A549 (cell line): Measurements from ENCODE around the gene MBNL2. TPM values are rescaled to one million over a fixed set of nuclear protein-coding genes. Genes with fewer than 3 reads are reported as not detected.

Experiments
- ATAC-seq, 2 experiments: fragments of 200-7000 bp in 1 of 2; fragments of >200 bp in 1 of 2; cut with Nextera tagmentation in 1 of 2; cut with Tn5 transposase in 1 of 2; 3 replicates each; pipeline versions ENCODE4 v1.8.0 to v1.9.1; 2018 to 2020; ENCODE audit warnings: mild to moderate bottlenecking in 1 of 2, moderate library complexity in 1 of 2
- CTCF ChIA-PET: fragments of 300-600 bp; sonication (Branson Sonifier 250); formaldehyde crosslinking; extraction: SDS; loops from one replicate; lab custom pipeline; 2021; ENCODE audit warnings: antibody characterized with exemption, inconsistent platforms; lab: Yijun Ruan, JAX
- POLR2A ChIA-PET: fragments of 350-600 bp; formaldehyde crosslinking; extraction: SDS; loops from one replicate; lab custom pipeline; 2021; ENCODE audit warnings: antibody characterized with exemption, inconsistent platforms; lab: Yijun Ruan, JAX
- DNase-seq, 2 experiments: peaks; one replicate each; pipeline versions ENCODE4 v3.0.0 to v3.0.0-alpha.2; 2011 to 2016; ENCODE audit warnings: low read depth in 1 of 2, low spot score in 1 of 2
- FAIRE-seq: peaks from 2 replicates; lab custom pipeline; 2011; peaks lifted over from hg19 to GRCh38; lab: Jason Lieb, UNC
- H3K27ac ChIP-seq, 2 experiments: fragments of >200 bp; sonication (Bioruptor Twin); formaldehyde crosslinking; 3 replicates each; pipeline ENCODE4 v1.5.1; 2016 to 2017
- H3K4me1 ChIP-seq: fragments of >200 bp; sonication (Bioruptor Twin); formaldehyde crosslinking; 3 replicates; pipeline ENCODE4 v1.6.1; 2016
- H3K4me2 ChIP-seq: fragments of >200 bp; sonication (Bioruptor Twin); formaldehyde crosslinking; 3 replicates; pipeline ENCODE4 v1.6.1; 2016
- H3K4me3 ChIP-seq: fragments of >200 bp; sonication (Bioruptor Twin); formaldehyde crosslinking; 3 replicates; pipeline ENCODE4 v1.5.1; 2016
- H3K9me3 ChIP-seq: fragments of >200 bp; sonication (Bioruptor Twin); formaldehyde crosslinking; 3 replicates; pipeline ENCODE4 v1.6.1; 2016
- CBX2 ChIP-seq: fragments of 200-600 bp; sonication (generic); IDR thresholded peaks from 2 replicates; pipeline ENCODE4 v1.6.1; 2016; ENCODE audit warnings: low read depth, mild to moderate bottlenecking, borderline replicate concordance
- CBX8 ChIP-seq: fragments of 200-600 bp; sonication (generic); IDR thresholded peaks from 2 replicates; pipeline ENCODE4 v1.6.1; 2016
- CEBPB ChIP-seq, 2 experiments: fragments of >200 bp in 1 of 2; sonication (Bioruptor Twin) in 1 of 2; formaldehyde crosslinking in 1 of 2; IDR thresholded peaks; 2 replicates each; pipeline ENCODE4 v1.6.1; 2012 to 2016
- CHD2 ChIP-seq: fragments of 150-350 bp; IDR thresholded peaks from 2 replicates; pipeline ENCODE4 v1.6.1; 2014; ENCODE audit warnings: low read length; ENCODE audit not compliant: partially characterized antibody
- CHD4 ChIP-seq: fragments of 200-600 bp; sonication (generic); IDR thresholded peaks from 2 replicates; pipeline ENCODE4 v1.6.1; 2016; ENCODE audit warnings: antibody characterized with exemption, mild to moderate bottlenecking, borderline replicate concordance
- E2F6 ChIP-seq: IDR thresholded peaks from 2 replicates; pipeline ENCODE4 v1.6.1; 2012; ENCODE audit warnings: low read depth, borderline replicate concordance
- EHF ChIP-seq: fragments of 250-450 bp; sonication (Bioruptor Pico); IDR thresholded peaks from 2 replicates; pipeline ENCODE4 v1.5.0; 2020; ENCODE audit warnings: mild to moderate bottlenecking
- EP300 ChIP-seq, 2 experiments: fragments of >200 bp; sonication (Bioruptor Twin); formaldehyde crosslinking; IDR thresholded peaks; 2 replicates in 1 of 2; 3 replicates in 1 of 2; pipeline ENCODE4 v1.6.1; 2016 to 2017
- ESRRA ChIP-seq: fragments of 150-350 bp; IDR thresholded peaks from 2 replicates; pipeline ENCODE4 v1.6.1; 2014; ENCODE audit warnings: mild to moderate bottlenecking, low read length, borderline replicate concordance
- FOXS1 ChIP-seq: fragments of 250-450 bp; sonication (Bioruptor Pico); IDR thresholded peaks from 2 replicates; pipeline ENCODE4 v1.5.0; 2020; ENCODE audit warnings: mild to moderate bottlenecking, moderate library complexity
- GATA3 ChIP-seq: IDR thresholded peaks from 2 replicates; pipeline ENCODE4 v1.6.1; 2012; ENCODE audit warnings: borderline replicate concordance
- HDAC2 ChIP-seq: fragments of 200-600 bp; sonication (generic); IDR thresholded peaks from 2 replicates; pipeline ENCODE4 v1.6.1; 2016
- HEYL ChIP-seq: fragments of 250-450 bp; sonication (Bioruptor Pico); IDR thresholded peaks from 2 replicates; pipeline ENCODE4 v1.8.0; 2021; ENCODE audit warnings: mild to moderate bottlenecking, moderate library complexity
- HOXB5 ChIP-seq: fragments of 250-450 bp; sonication (Bioruptor Pico); IDR thresholded peaks from 2 replicates; pipeline ENCODE4 v1.5.0; 2020; ENCODE audit warnings: mild to moderate bottlenecking, moderate library complexity
- KDM1A ChIP-seq: fragments of 200-600 bp; sonication (generic); IDR thresholded peaks from 2 replicates; pipeline ENCODE4 v1.6.1; 2016; ENCODE audit warnings: low read depth, mild to moderate bottlenecking
- MAX ChIP-seq: IDR thresholded peaks from 2 replicates; pipeline ENCODE4 v1.6.1; 2012
- NPAS2 ChIP-seq: fragments of 250-450 bp; sonication (Bioruptor Pico); IDR thresholded peaks from 2 replicates; pipeline ENCODE4 v1.8.0; 2022; ENCODE audit warnings: mild to moderate bottlenecking, moderate library complexity, borderline replicate concordance
- RCOR1 ChIP-seq: fragments of 150-350 bp; IDR thresholded peaks from 2 replicates; pipeline ENCODE4 v1.6.1; 2014; ENCODE audit warnings: antibody characterized with exemption, low read length, low read depth
- RNF2 ChIP-seq: fragments of 200-600 bp; sonication (generic); IDR thresholded peaks from 2 replicates; pipeline ENCODE4 v1.6.1; 2016; ENCODE audit warnings: low read depth, mild to moderate bottlenecking, antibody characterized with exemption, moderate library complexity, borderline replicate concordance
- SREBF2 ChIP-seq: fragments of 450-650 bp; IDR thresholded peaks from 2 replicates; pipeline ENCODE4 v1.6.1; 2014; ENCODE audit warnings: mild to moderate bottlenecking, moderate library complexity
- TFCP2L1 ChIP-seq: fragments of 250-450 bp; sonication (Bioruptor Pico); IDR thresholded peaks from 2 replicates; pipeline ENCODE4 v1.5.0; 2021; ENCODE audit warnings: mild to moderate bottlenecking
- TP53 ChIP-seq: fragments of 250-450 bp; sonication (Bioruptor Pico); IDR thresholded peaks from 2 replicates; pipeline ENCODE4 v1.5.0; 2021; ENCODE audit warnings: mild to moderate bottlenecking, moderate library complexity
- USF2 ChIP-seq: fragments of 450-650 bp; IDR thresholded peaks from 2 replicates; pipeline ENCODE4 v1.6.1; 2014; ENCODE audit warnings: antibody characterized with exemption
- ZSCAN20 ChIP-seq: fragments of 250-450 bp; sonication (Bioruptor Pico); IDR thresholded peaks from 2 replicates; pipeline ENCODE4 v1.8.0; 2022; ENCODE audit warnings: mild to moderate bottlenecking, moderate library complexity
- WGBS: methylation state at CpG from one replicate; pipeline ENCODE4 v1.1.6; 2017; ENCODE audit errors: missing lambda C conversion rate; 5-methylcytosine and 5-hydroxymethylcytosine counted together
- polyA plus RNA-seq, 4 experiments: library from polyadenylated mRNA; depleted of rRNA in 3 of 4; stranded (reverse); fragments of >200 nt; fragmentation: RNase III in 1 of 4; extraction: RNeasy Plus Mini Kit Qiagen cat#74134 plus additional on column Dnase treatment in 1 of 4; gene quantifications; 2 replicates in 3 of 4; 3 replicates in 1 of 4; pipeline ENCODE4 v1.2.3, GENCODE V29; 2011 to 2017
- TF ChIP-seq, protein P1 (sequence below): fragments of >200 bp; sonication (Bioruptor Twin); formaldehyde crosslinking; IDR thresholded peaks from 3 replicates; pipeline ENCODE4 v1.6.1; 2016
- TF ChIP-seq, protein P2 (sequence below): fragments of >200 bp; sonication (Bioruptor Twin); formaldehyde crosslinking; IDR thresholded peaks from 3 replicates; pipeline ENCODE4 v1.5.1; 2016
- TF ChIP-seq, protein P3 (sequence below): fragments of 250-450 bp; sonication (Bioruptor Pico); IDR thresholded peaks from 2 replicates; pipeline ENCODE4 v1.5.0; 2020; ENCODE audit warnings: low read depth, mild to moderate bottlenecking, moderate library complexity

Gene MBNL2
- polyA plus RNA-seq, 2 of the 4 experiments (the other 2 are of a cell fraction), result 18.7 to 20.6 TPM

DNA sequence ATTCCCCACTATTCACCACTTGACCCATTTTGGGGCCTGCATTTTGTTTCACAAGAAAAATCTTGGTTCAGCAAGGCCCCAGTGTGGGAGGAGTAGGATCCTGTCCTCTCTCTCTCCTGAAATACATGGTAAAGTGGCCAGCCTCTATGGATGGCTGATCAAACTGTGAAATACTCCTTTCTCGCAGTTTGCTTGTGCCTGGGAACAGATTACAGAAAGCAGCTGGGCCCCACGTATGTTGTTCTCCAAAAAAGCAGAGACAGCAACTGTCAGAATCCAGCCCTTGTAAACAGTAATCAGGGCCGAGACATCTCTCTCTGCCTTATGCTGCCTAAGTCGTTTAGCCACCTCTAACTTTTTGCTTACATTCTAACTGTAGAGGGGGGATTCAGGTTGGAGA, 150.8 kb downstream of the MBNL2 start:
- no peak overlapping the region for H3K4me3 ChIP-seq
- H3K9me3 ChIP-seq, result no peaks in the 10 kb centered on the region
- no peak for ATAC-seq
- peaks cover 6% of the 10 kb centered on the region; the same call in 2 of the 3 replicates for H3K4me1 ChIP-seq
- ChIA-PET CTCF (no interaction called here), POLR2A (no interaction called here)
- H3K27ac ChIP-seq, result no peak overlapping the region
- TF ChIP-seq TFCP2L1 (CRISPR knock-in tag) (no peak), HEYL (CRISPR knock-in tag) (no peak), RNF2 (no peak), USF2 (no peak), CHD2 (no peak), KDM1A (no peak), HDAC2 (no peak), SREBF2 (no peak), TP53 (CRISPR knock-in tag) (no peak), ZSCAN20 (CRISPR knock-in tag) (no peak), GATA3 (no peak), ESRRA (no peak), CBX8 (no peak)
- FAIRE-seq, result no peak
- WGBS, result 80% methylated on average over 4 of the region's 4 CpGs
- DNase-seq, result no peak
- H3K4me2 ChIP-seq, result no peak overlapping the region

DNA sequence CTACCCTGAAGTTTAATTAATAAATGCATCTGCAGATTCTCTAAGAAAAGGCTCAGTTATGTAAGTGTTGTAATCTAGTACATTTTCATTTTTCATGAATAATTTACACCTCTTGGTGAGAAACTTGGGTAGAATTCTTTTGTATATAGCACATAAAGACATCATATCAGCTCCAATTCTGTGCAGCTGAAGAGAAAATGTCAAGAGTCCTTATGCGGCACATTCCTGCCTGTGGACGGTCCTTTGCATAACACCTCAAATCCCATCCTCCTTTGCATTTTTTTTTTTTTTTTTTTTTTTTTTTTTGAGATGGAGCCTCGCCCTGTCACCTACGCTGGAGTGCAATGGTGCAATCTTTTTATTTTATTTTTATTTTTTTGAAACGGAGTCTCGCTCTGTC, 151.7 kb downstream of the MBNL2 start:
- Histone ChIP-seq H3K4me1 (0 out of 3 replicates have a peak, but pooled peaks cover 1% of the 10 kb centered on the region), H3K27ac (no peak overlapping the region), H3K4me3 (no peak overlapping the region), H3K9me3 (no peaks in the 10 kb centered on the region), H3K4me2 (no peak overlapping the region)
- DNase-seq (no peak), ATAC-seq (no peak), FAIRE-seq (no peak)
- POLR2A ChIA-PET, result no interaction called here
- TF ChIP-seq, protein P1, sequence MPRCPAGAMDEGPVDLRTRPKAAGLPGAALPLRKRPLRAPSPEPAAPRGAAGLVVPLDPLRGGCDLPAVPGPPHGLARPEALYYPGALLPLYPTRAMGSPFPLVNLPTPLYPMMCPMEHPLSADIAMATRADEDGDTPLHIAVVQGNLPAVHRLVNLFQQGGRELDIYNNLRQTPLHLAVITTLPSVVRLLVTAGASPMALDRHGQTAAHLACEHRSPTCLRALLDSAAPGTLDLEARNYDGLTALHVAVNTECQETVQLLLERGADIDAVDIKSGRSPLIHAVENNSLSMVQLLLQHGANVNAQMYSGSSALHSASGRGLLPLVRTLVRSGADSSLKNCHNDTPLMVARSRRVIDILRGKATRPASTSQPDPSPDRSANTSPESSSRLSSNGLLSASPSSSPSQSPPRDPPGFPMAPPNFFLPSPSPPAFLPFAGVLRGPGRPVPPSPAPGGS, result no peak
- no peak for TF ChIP-seq E2F6
- TF ChIP-seq CBX2, result no peak
- TF ChIP-seq, protein P2, sequence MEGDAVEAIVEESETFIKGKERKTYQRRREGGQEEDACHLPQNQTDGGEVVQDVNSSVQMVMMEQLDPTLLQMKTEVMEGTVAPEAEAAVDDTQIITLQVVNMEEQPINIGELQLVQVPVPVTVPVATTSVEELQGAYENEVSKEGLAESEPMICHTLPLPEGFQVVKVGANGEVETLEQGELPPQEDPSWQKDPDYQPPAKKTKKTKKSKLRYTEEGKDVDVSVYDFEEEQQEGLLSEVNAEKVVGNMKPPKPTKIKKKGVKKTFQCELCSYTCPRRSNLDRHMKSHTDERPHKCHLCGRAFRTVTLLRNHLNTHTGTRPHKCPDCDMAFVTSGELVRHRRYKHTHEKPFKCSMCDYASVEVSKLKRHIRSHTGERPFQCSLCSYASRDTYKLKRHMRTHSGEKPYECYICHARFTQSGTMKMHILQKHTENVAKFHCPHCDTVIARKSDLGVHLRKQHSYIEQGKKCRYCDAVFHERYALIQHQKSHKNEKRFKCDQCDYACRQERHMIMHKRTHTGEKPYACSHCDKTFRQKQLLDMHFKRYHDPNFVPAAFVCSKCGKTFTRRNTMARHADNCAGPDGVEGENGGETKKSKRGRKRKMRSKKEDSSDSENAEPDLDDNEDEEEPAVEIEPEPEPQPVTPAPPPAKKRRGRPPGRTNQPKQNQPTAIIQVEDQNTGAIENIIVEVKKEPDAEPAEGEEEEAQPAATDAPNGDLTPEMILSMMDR, result no peak
- TF ChIP-seq CEBPB (IDR thresholded peaks at IDR 0.05), result no peak
- no peak for TF ChIP-seq CHD4
- WGBS, result 95% methylated on average over 4 of the region's 6 CpGs
- CTCF ChIA-PET, result no interaction called here

- H3K4me2 ChIP-seq, result no peak overlapping the region
- 89% methylated on average over 6 of the region's 6 CpGs for WGBS
- no peak overlapping the region for H3K4me3 ChIP-seq
- no peak for DNase-seq
- no peak overlapping the region for H3K27ac ChIP-seq
- ATAC-seq, result no peak
- no peaks in the 10 kb centered on the region for H3K4me1 ChIP-seq
- no peak for FAIRE-seq
- H3K9me3 ChIP-seq, result no peaks in the 10 kb centered on the region
- ChIA-PET CTCF (interaction anchor here (1.6 to 2.2 kb wide), 2 partner anchors 10 to 18 kb away, joined by 6 to 11 read pairs; no protein-coding TSS in a partner anchor), POLR2A (no interaction called here)
- no peak for TF ChIP-seq FOXS1
- TF ChIP-seq HOXB5, result no peak
- TF ChIP-seq USF2, result no peak
- TF ChIP-seq E2F6, result no peak
- TF ChIP-seq EP300 (IDR thresholded peaks at IDR 0.05), result no peak
- no peak for TF ChIP-seq NPAS2 (CRISPR knock-in tag)
- no peak for TF ChIP-seq TFCP2L1 (CRISPR knock-in tag)
- TF ChIP-seq, protein P3, sequence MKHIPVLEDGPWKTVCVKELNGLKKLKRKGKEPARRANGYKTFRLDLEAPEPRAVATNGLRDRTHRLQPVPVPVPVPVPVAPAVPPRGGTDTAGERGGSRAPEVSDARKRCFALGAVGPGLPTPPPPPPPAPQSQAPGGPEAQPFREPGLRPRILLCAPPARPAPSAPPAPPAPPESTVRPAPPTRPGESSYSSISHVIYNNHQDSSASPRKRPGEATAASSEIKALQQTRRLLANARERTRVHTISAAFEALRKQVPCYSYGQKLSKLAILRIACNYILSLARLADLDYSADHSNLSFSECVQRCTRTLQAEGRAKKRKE, result no peak
- TF ChIP-seq RCOR1, result no peak
- no peak for TF ChIP-seq MAX
- TF ChIP-seq EHF (CRISPR knock-in tag), result no peak
- TF ChIP-seq HEYL (CRISPR knock-in tag), result no peak
Observed at GRCh38 chr13:97376981-97377380, 154.8 kb downstream of the MBNL2 start.
